GM18519 (cell line): ENCODE measurements around the gene REC114.
"Not testable (repeated sequence)": the region's sequence is repeated elsewhere in the genome, so short reads cannot be mapped to it uniquely, and the experiment has no call there.

Experiments
- ATAC-seq: cut with Tn5 transposase; IDR thresholded peaks from one replicate; pipeline ENCODE4 v1.9.1; 2021; ENCODE audit warnings: mild to moderate bottlenecking, moderate library complexity; ENCODE audit not compliant: unreplicated experiment, low FRiP score

Gene REC114

GRCh38 chr15:73442968-73443367, at the start of gene REC114:
Gene REC114 (plus strand): TSS chr15:73443164. CDS start chr15:73443186, 22 bp downstream.
- no peak for ATAC-seq

GRCh38 chr15:73393336-73393735, 49.6 kb upstream of the REC114 start:
- ATAC-seq: no peak

GRCh38 chr15:73394782-73395181, 48.2 kb upstream of the REC114 start:
- ATAC-seq: no peak

DNA sequence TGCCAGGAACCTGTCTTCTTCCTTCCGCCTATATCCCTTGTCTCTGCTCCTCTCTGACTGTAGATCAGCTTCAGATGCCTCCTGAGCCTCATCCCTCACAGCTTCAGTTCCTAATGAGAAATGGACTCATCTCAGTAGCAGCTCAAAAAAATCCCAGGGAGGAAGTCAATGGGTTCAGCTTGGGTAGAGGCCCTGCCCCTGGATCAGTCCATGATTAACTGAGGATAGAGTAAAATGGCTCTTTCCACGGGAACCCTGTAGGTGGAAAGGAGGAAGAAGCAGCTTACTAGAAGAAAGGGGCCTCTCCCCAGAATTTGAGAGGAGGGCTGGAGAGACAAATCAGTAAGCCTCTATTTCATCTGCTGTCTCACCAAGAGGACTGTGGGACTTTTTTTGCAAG, 47.3 kb upstream of the REC114 start:
- ATAC-seq: no peak

DNA sequence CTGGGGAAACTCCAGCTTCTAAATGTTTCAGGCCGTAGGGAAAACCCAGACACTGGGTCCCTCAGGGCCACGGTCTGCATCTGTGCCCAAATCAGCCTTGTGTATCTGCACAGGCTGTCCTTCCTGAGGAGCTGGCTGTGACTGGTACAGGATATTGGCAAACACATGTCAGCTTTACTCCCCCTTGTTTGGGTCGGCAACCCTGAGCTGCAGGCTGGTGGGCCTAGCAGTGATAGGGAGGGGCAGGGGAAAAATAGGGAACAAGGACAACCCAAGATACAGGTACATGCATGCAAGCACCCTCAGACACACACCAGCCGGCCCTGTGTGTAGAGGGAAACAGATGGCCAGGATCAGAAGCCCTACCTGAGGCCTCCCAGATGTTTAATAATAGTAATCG, 45.5 kb upstream of the REC114 start:
- no peak for ATAC-seq

DNA sequence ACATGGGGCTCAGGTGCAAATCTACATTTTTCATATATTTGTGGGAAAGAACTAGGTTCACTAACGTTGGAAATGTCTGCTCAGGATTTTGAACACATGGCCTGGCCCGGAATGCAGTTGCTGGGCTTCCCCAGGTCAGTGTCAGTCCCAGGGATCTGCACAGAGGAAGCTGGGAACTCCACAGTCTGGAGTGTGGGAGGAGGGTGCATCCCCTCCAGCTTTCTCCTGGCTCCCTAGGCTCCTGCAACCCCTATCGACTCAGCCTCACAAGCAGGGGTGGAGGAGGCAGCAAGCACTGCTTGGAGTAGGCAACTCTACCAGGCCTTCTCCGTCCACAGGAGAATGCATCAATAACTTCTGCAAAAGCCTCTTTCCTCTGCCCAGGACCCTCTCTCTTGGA, 44.1 kb upstream of the REC114 start:
- ATAC-seq: no peak

- not testable (repeated sequence) for ATAC-seq
Measured at GRCh38 chr15:73400222-73400621, 42.7 kb upstream of the REC114 start.

- ATAC-seq: no peak
Measured at GRCh38 chr15:73403171-73403570, 39.8 kb upstream of the REC114 start.

GRCh38 chr15:73414876-73415275, 28.1 kb upstream of the REC114 start:
- ATAC-seq: no peak

GRCh38 chr15:73424506-73424905, 18.5 kb upstream of the REC114 start:
- ATAC-seq: no peak

DNA sequence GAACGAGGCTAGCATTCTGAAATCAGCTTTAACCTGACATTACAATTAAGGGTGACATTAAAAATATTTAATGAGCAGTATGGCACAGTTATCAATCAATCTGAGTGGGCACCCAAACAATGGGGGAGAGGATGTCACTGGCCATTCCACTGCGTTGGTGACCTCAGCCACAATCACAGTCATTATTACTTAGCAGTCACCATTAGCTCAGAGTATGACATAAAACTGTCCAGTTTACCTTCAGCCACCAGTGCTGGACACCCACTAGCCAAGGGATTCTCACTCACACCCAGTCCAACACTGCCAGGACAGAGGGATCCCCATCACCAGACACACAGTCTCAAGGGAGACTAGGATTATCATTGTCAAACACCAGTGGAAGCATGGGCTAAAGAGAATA, 17.5 kb upstream of the REC114 start:
- no peak for ATAC-seq

- ATAC-seq: no peak
Measured at GRCh38 chr15:73426323-73426994, 16.5 kb upstream of the REC114 start.

- not testable (repeated sequence) for ATAC-seq
Measured at GRCh38 chr15:73431329-73431728, 11.6 kb upstream of the REC114 start.

- ATAC-seq: no peak
Measured at GRCh38 chr15:73433873-73434272, 9.1 kb upstream of the REC114 start.

GRCh38 chr15:73436613-73437012, 6.4 kb upstream of the REC114 start:
- ATAC-seq: no peak

DNA sequence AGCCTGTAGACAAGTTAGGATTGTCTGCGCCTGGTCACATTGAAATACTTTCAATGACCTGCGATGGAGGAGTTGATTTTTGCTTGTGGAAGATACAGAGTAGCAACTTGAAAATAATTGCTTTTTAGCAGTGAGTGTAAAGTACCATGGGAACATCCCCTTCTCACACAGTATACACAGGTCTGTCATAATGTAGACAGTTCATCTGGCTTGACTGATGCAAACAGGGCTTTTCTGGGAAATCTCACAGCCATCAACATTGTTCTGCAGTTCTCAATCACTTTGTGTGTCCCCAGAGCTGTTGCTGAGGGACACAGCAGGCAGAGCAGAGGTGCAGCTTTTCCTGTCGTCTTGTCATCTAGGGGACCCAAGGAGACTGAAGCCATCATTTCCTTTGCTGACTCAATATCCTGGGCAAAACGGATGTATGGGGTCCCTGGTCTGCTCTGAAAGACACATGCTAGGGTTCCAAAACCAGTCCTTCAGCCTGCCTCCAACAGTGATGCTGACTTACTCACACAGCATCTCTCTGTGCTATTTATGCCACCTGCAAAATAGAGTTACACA, 5.3 kb upstream of the REC114 start:
- ATAC-seq: no peak

DNA sequence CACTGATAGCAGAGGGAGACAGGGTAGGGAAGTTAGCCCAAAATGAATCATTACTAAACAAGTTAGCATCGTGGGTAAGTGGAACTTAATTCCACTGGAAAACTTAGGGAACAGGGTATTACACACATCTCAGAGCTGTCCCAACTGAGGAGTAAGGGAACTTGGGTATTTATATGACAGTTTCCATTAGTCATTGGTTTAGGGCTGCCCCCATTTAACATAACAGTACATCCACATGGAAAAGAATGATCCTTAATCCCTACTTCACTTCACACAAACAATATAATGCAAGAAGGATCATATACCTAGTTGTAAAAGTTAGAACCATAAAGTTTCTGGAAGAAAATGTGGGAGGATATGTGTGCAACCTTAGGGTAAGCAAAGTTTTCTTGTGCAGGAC, 4.3 kb upstream of the REC114 start:
- ATAC-seq: no peak

DNA sequence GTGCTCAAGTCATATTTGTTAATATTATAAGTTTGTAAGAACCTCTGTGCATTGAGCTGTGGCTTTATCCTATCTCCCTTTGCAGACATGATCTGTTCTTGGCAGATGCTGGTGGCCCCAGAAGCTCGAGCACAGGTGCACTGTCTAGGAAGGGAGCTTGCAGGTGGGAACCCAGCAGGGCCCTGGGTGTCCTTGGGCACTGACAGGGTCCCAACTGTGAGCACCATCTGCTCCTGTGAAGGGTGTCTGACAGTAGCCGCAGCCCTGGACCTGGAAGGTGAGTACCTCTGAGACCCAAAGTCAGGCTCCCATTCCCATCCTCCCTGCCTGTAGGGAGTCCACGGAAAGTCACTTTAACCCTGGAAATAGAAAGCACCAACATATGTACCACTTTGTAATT, 2.4 kb upstream of the REC114 start:
- no peak for ATAC-seq

GRCh38 chr15:73442421-73442820, 543 bp upstream of the REC114 start:
- ATAC-seq: no peak

DNA sequence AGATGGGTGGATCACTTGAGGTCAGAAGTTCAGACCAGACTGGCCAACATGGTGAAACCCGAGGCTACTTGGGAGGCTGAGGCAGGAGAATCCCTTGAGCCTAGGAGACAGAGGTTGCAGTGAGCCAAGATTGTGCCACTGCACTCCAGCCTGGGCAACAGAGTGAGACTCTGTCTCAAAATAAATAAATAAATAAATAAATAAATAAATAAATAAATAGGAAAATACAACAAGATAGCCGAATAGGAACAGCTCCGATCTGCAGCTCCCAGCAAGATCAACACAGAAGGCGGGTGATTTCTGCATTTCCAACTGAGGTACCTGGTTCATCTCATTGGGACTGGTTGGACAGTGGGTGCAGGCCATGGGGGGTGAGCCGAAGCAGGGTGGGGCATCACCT, 4.5 kb downstream of the REC114 start:
- ATAC-seq: not testable (repeated sequence)

DNA sequence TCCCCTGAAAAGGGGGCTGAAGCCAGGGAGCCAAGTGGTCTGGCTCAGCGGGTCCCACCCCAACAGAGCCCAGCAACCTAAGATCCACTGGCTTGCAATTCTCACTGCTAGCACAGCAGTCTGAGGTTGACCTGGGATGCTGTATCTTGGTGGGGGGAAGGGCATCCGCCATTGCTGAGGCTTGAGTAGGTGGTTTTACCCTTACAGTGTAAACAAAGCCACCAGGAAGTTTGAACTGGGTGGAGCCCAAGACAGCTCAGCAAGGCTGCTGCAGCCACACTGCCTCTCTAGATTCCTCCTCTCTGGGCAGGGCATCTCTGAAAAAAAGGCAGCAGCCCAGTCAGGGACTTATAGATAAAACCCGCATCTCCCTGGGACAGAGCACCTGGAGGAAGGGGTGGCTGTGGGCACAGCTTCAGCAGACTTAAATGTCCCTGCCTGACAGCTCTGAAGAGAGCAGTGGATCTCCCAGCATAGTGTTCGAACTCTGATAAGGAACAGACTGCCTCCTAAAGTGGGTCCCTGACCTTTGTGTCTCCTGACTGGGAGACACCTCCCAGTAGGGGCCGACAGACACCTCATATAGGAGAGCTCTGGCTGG, 5.3 kb downstream of the REC114 start:
- not testable (repeated sequence) for ATAC-seq

DNA sequence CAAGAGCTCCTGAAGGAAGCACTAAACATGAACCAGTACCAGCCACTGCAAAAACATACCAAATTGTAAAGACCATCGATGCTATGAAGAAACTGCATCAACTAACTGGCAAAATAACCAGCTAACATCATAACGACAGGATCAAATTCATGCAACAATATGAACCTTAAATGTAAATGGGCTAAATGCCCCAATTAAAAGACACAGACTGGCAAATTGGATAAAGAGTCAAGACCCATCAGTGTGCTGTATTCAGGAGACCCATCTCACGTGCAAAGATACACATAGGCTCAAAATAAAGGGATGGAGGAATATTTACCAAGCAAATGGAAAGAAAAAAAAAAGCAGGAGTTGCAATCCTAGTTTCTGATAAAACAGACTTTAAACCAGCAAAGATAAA, 7.0 kb downstream of the REC114 start:
- ATAC-seq: not testable (repeated sequence)
